ENCODE results near the gene GPS2. TPM values are rescaled to one million over a fixed set of nuclear protein-coding genes. Genes with fewer than 3 reads are reported as not detected.

Gene GPS2
- total and polyA plus RNA-seq, 10 of the 15 experiments (the other 5 are each of a cell fraction or from before 2014, with no cell fraction given) = 10.2 to 96.4 (median 42.5) TPM

- intact Hi-C loops (cut with micrococcal nuclease; ENCODE audit: unreplicated experiment) = no loop called here
- SMC1A ChIA-PET (ENCODE audit: uncharacterized antibody, unreplicated experiment) = interaction anchor here (1.5 to 1.7 kb wide), 2 partner anchors 13 to 62 kb away, joined by 4 to 10 read pairs; no protein-coding TSS in a partner anchor
- no TSS peak for BruUV-seq (replicated peaks)
- POLR2A ChIA-PET = interaction anchor here (0.6 to 1.0 kb wide), 4 partner anchors 13 to 62 kb away, joined by 3 read pairs; no protein-coding TSS in a partner anchor
- no peaks in the 10 kb centered on the region for H3K9me3 ChIP-seq (replicated peaks; ENCODE audit: control insufficient read depth, insufficient read depth, low read length)
- no peak overlapping the region for H2AFZ ChIP-seq (ENCODE audit: control insufficient read depth, low read depth, low read length)
- no peaks in the 10 kb centered on the region for H3K79me2 ChIP-seq (ENCODE audit: control insufficient read depth, insufficient read depth, low read length)
- RAD21 ChIA-PET (ENCODE audit: unreplicated experiment) = interaction anchor here (2.3 kb wide), 1 partner anchor 13 kb away, joined by 11 read pairs; no protein-coding TSS in a partner anchor
- H3K4me1 ChIP-seq (ENCODE audit: control insufficient read depth, insufficient read depth, low read length) = peaks cover 8% of the 10 kb centered on the region
- CTCF ChIA-PET = interaction anchor here (0.6 to 10.3 kb wide), 10 partner anchors 15 to 237 kb away, joined by 3 to 102 read pairs (median 4); partner anchors contain the start of gene ACAP1
- H3K27me3 ChIP-seq (replicated peaks in 1 of 2; ENCODE audit: control insufficient read depth in 2 of 2, insufficient read depth in 2 of 2, low read length in 1 of 2) = no peaks in the 10 kb centered on the region; a peak in 2 of 4 replicates
- TF ChIP-seq SREBF1 (IDR thresholded peaks at IDR 0.05; ENCODE audit: low read length) (no peak), ZNF622 (IDR thresholded peaks at IDR 0.05) (no peak), E4F1 (IDR thresholded peaks at IDR 0.05; ENCODE audit: borderline replicate concordance, partially characterized antibody) (no peak), CBFB (IDR thresholded peaks at IDR 0.05; ENCODE audit: low read depth) (no peak), SUZ12 (IDR thresholded peaks at IDR 0.05; ENCODE audit: unreplicated experiment) (no peak)
- FAIRE-seq (no peak), ATAC-seq (no peak), DNase-seq (ENCODE audit: low read depth, low spot score) (no peak)
- 28% methylated on average over 6 of the region's 6 CpGs for WGBS (ENCODE audit: insufficient coverage, insufficient replicate concordance, low lambda C conversion rate, missing lambda C conversion rate)
- H3K27ac ChIP-seq (ENCODE audit: control insufficient read depth, insufficient read depth) = no peak overlapping the region
- no peak overlapping the region for H3K9ac ChIP-seq (ENCODE audit: control insufficient read depth, insufficient read depth, low read length)
- no peaks in the 10 kb centered on the region for H3K36me3 ChIP-seq (ENCODE audit: control insufficient read depth in 2 of 2, insufficient read depth in 2 of 2, low read length in 1 of 2)
- no peaks in the 10 kb centered on the region; the same call in none of the 2 replicates for H4K20me1 ChIP-seq (ENCODE audit: control insufficient read depth, insufficient read depth)
- in situ Hi-C loops (cut with MboI) = no loop called here
- no peak overlapping the region for H3K4me3 ChIP-seq
- no peak overlapping the region for H3K4me2 ChIP-seq (ENCODE audit: control insufficient read depth, insufficient read depth)
These were observed 32.3 kb downstream of the GPS2 start for GRCh38 chr17:7282752-7283321.

Measured in GM12878 (cell line).